GM12865 (cell line): ENCODE data around the gene SCGB1C2.
"Not testable (repeated sequence)": the region's sequence is repeated elsewhere in the genome, so short reads cannot be mapped to it uniquely, and the experiment has no call there.

Source experiments
- DNase-seq: peaks from one replicate; pipeline ENCODE4 v3.0.0; 2010; ENCODE audit warnings: low read depth
- H3K4me3 ChIP-seq: 2 replicates; pipeline ENCODE4 v1.5.1; 2011; ENCODE audit warnings: mild to moderate bottlenecking, low read depth, low read length, control low read depth
- TF ChIP-seq, protein P1 (sequence below): IDR thresholded peaks from 2 replicates; pipeline ENCODE4 v1.5.1; 2011; ENCODE audit warnings: low read length, control low read depth, low read depth, inconsistent platforms; ENCODE audit not compliant: insufficient read depth; ENCODE audit errors: missing control alignments

The SCGB1C2 gene

DNA sequence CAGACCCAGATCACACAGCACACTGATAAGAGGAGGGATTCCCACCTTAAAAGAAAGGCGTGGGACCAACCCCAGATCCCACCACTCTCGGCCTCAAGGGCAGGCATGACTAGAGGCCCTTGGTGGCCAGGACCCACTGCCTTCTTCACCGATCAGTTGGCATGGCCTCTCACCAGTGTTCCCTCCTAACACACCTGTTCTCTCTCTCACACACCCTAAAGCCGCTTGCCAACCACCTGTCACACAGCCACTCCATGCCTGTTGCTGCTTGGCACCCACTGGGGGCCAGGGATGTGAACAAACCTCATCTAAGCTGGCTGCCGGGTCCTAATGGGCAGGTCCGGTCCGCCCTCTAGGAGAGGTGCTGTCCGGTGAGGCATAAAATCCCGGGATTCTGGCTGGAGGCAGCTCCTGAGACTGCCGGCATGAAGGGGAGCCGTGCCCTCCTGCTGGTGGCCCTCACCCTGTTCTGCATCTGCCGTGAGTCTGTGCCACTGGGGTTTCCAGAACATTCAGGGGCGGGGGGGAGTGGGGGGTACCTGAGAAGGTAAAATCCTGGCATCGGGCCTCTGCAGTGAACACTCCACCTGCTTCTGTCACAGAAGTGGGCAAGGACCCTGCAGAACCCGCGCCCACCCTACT is at the start of gene SCGB1C2:
TSS of gene SCGB1C2 (plus strand) at position 404 of the 642 bp plus-strand sequence. CDS start at position 426, 22 bp downstream.
- not testable (repeated sequence) for H3K4me3 ChIP-seq, DNase-seq

DNA sequence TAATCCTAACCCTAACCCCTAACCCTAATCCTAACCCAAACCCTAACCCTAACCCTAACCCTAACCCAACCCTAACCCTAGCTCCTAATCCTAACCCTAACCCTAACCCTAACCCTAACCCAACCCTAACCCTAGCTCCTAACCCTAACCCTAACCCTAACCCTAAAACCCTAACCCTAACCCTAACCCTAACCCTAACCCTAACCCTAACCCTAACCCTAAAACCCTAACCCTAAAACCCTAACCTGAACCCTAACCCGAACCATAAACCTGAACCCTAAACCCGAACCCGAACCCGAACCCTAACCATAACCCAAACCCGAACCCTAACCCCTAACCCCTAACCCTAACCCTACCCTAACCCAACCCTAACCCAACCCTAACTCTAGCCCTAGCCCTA is 24.3 kb upstream of the SCGB1C2 start:
- DNase-seq, result peak; percentile 7
- not testable (repeated sequence) for H3K4me3 ChIP-seq

DNA sequence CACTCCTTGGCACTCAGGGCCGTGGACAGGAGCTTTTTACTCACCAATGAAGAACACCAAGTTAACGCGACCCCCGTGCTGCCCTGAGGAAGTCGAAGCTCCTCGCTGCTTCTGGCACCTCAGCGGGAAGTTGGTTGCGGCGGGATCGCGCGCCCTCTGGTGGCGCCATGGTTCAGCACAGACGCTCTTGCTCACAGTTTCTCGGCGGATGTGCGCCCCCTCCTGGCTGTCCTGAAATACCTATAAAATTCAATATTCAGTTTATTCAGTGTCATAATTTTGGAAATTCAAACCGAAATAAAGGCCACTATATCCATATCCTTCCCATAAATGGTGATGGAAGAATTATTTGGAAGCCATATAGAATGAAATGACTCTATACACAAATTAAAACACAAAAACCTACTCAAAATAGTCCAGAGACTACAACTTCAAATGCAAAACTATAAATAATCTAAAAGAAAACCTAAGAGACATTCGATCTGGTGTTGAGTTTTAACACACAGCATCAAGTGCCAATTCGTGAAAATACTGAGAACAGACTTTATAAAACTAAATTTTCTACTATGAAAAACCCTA is 18.9 kb upstream of the SCGB1C2 start:
- DNase-seq, H3K4me3 ChIP-seq: not testable (repeated sequence)

DNA sequence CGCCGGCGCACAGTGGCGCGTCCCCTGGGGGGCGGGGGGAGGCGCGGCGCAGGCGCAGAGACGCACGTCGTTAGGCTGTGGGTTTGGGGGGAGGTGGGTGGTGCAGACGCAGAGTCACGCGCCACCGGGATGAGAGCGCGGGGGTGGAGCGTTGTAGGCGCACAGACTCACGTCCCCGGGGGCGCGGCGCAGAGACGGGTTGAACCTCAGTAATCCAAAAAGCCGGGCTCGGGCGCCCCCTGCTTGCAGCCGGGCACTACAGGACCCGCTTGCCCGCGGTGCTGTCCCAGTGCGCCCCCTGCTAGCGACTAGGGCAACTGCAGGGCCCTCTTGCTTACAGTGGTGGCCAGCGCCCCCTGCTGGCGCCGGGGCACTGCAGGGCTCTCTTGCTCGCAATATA is 3.4 kb upstream of the SCGB1C2 start:
- H3K4me3 ChIP-seq, DNase-seq: not testable (repeated sequence)

More for the DNA sequence above, 18.9 kb upstream of the SCGB1C2 start:
- TF ChIP-seq, protein P1, sequence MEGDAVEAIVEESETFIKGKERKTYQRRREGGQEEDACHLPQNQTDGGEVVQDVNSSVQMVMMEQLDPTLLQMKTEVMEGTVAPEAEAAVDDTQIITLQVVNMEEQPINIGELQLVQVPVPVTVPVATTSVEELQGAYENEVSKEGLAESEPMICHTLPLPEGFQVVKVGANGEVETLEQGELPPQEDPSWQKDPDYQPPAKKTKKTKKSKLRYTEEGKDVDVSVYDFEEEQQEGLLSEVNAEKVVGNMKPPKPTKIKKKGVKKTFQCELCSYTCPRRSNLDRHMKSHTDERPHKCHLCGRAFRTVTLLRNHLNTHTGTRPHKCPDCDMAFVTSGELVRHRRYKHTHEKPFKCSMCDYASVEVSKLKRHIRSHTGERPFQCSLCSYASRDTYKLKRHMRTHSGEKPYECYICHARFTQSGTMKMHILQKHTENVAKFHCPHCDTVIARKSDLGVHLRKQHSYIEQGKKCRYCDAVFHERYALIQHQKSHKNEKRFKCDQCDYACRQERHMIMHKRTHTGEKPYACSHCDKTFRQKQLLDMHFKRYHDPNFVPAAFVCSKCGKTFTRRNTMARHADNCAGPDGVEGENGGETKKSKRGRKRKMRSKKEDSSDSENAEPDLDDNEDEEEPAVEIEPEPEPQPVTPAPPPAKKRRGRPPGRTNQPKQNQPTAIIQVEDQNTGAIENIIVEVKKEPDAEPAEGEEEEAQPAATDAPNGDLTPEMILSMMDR, result peak; percentile 31

DNA sequence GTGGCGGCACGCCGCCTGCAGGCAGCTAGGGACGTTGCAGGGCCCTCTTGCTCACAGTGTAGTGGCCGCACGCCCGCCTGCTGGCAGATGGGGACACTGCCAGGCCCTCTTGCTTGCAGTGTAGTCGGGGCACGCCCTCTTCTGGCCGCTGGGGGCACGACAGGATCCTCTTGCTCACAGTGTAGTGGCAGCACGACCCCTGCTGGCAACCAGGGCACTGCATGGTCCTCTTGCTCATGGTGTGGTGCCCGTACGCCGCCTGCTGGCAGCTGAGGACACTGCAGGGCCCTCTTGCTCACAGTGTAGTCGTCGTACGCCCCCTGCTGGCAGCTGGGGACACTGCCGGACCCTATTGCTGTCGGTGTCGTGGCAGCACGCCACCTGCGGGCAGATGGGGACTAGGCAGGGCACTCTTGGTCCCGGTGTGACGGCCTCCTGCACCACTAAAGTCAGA is 3.0 kb upstream of the SCGB1C2 start:
- H3K4me3 ChIP-seq, DNase-seq: not testable (repeated sequence)
- TF ChIP-seq, protein P1, result peak; percentile 26

DNA sequence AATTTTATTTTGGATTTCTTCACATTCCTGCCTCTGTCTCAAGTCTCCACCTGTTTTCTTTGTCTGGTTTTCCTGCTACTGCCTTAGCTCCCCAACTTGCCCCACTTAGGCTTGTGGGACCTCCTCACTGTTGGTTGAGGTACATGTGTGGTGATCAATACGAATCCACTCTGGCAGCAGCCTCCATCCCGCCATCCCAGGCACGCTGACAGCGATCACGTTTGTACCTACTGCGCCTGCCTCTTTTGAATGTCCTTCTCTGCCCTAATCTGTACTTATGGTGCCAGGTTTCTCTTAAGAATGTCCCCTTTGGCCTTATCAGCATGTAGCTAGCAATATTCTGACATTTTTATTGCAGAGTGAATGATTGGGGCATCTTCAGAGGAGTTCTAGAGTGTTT is 2.3 kb upstream of the SCGB1C2 start:
- DNase-seq, H3K4me3 ChIP-seq: not testable (repeated sequence)

DNA sequence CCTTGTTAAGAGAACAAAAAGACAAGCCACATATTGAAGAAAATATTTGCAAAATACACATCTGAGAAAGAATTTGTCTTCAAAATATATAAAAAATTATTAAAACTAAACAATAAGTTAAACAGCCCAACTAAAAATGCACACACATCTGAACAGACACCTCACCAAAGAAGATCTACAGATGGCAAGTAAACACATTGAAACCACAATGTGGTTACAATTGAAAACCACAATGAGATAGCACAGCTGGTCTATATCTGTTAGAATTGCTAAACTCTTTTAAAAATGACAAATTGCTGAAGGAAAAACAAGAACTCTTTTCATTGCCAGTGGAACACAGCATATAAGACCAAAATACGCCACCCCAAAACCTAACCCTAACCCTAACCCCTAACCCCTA is 1.5 kb upstream of the SCGB1C2 start:
- not testable (repeated sequence) for H3K4me3 ChIP-seq, DNase-seq

DNA sequence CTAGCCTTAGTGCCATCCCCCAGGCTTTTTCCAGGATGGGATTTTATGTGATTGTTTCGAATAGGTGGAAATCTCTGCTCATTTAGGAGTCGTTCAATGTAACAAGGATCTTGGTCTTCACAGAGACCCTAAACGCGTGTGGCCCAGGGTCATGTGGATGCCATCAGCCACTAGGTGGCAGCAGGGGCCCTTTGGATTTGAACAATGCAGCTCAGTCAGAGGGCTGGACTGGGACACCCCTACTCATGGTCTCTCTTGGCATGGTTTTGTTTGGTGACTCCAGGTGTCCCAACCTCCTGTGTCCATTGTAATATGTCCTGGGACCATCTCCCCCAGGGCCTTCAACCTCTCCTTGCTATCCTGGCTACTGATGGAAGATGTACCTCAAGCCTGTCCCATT is 838 bp upstream of the SCGB1C2 start:
- H3K4me3 ChIP-seq, DNase-seq: not testable (repeated sequence)
- TF ChIP-seq, protein P1, result peak; percentile 25

DNA sequence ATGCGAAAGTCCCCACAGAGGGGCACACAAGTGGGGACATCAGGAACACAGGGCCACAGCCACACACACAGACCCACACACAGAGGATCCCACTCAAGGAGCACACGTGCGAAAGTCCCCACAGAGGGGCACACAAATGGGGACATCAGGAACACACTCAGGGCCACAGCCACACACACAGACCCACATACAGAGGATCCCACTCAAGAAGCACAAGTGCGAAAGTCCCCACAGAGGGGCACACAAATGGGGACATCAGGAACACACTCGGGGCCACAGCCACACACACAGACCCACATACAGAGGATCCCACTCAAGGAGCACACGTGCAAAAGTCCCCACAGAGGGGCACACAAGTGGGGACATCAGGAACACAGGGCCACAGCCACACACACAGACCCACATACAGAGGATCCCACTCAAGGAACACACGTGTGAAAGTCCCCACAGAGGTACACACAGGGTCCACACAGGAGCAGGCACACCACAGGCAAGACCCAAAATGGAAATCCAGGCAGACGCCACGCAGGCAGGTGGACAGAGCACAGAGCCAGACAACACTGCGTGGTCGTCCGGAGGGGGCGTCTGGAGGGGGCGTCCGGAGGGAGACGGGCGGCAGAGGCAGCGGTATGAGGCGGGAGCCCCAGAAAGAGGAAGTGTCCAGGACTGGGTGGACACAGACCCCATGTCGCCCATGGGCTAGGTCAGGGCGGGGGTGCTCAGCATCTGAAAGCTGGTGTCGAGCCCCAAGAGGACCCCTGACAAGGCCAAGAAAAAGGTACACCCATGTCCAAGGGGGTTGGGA is 2.2 kb downstream of the SCGB1C2 start:
- H3K4me3 ChIP-seq, DNase-seq: not testable (repeated sequence)

DNA sequence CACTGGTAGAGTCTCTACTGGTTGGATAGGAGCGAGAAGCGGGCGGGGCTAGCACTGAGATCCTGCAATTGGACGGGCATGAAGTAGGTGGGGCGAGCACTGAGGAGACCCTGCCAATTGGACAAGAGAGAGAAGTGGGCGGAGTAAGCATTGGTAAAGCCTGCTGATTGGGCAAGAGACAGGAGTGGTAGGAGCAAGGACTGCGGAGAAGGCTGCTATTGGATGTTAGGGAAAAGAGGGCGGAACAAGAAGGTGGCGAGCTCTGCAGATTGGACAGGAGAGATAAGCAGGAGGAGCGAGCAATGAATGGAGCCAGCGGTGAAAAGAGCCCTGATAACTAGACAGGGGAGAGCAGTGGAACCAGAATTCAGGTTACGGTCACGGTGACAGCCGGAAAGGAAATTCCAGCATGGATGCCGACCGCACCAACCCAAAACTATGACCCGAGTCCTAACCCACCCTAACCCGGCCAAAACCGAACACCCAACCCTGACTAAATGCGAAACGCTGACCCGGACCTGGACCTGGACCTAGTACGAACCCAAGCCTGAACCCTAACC is 4.8 kb downstream of the SCGB1C2 start:
- peak; percentile 42 for DNase-seq
- TF ChIP-seq, protein P1, result no peak
- H3K4me3 ChIP-seq, result no peak overlapping the region
